GM12878 (cell line): ENCODE data around the gene MARCHF10. TPM values are rescaled to one million over a fixed set of nuclear protein-coding genes. Genes with fewer than 3 reads are reported as not detected.

Source experiments
- ATF7 ChIP-seq: fragments of 450-650 bp; IDR thresholded peaks from 2 replicates; pipeline ENCODE4 v1.6.1; 2016; ENCODE audit warnings: low read depth, mild to moderate bottlenecking
- CBX5 ChIP-seq: sonication (generic); IDR thresholded peaks from 2 replicates; pipeline ENCODE4 v1.6.1; 2016; ENCODE audit warnings: low read depth, moderate library complexity, mild to moderate bottlenecking, inconsistent platforms
- CHD1 ChIP-seq: IDR thresholded peaks from 2 replicates; pipeline ENCODE4 v1.6.1; 2012; ENCODE audit warnings: low read depth, low read length, improper control_type of control experiment
- DPF2 ChIP-seq: fragments of 450-650 bp; IDR thresholded peaks from 2 replicates; pipeline ENCODE4 v1.6.1; 2017; ENCODE audit warnings: mild to moderate bottlenecking
- NFYA ChIP-seq: IDR thresholded peaks from 2 replicates; pipeline ENCODE4 v1.6.1; 2011; ENCODE audit warnings: low read depth, mild to moderate bottlenecking, low read length, improper control_type of control experiment, borderline replicate concordance
- PAX8 ChIP-seq: fragments of 450-650 bp; IDR thresholded peaks from 2 replicates; pipeline ENCODE4 v1.6.1; 2017; ENCODE audit warnings: mild to moderate bottlenecking, moderate library complexity
- RAD21 ChIP-seq: IDR thresholded peaks from 2 replicates; pipeline ENCODE4 v1.6.1; 2011; ENCODE audit warnings: mild to moderate bottlenecking, low read depth, low read length, moderate library complexity; ENCODE audit not compliant: insufficient read depth
- RCOR1 ChIP-seq: conservative IDR thresholded peaks from 2 replicates; pipeline ENCODE4 v1.6.1; 2012; ENCODE audit warnings: low read depth, low read length, improper control_type of control experiment
- STAT3 ChIP-seq: IDR thresholded peaks from 2 replicates; pipeline ENCODE4 v1.6.1; 2011; ENCODE audit warnings: low read depth, low read length, improper control_type of control experiment
- WRNIP1 ChIP-seq: IDR thresholded peaks from 2 replicates; pipeline ENCODE4 v1.6.1; 2011; ENCODE audit warnings: low read depth, low read length, improper control_type of control experiment, borderline replicate concordance
- ZBED1 ChIP-seq: IDR thresholded peaks from 2 replicates; pipeline ENCODE4 v1.6.1; 2016; ENCODE audit warnings: borderline replicate concordance
- ZNF217 ChIP-seq: fragments of 450-650 bp; IDR thresholded peaks from 2 replicates; pipeline ENCODE4 v1.6.1; 2017; ENCODE audit warnings: antibody characterized with exemption, mild to moderate bottlenecking
- ZNF592 ChIP-seq: fragments of 450-650 bp; IDR thresholded peaks from 2 replicates; pipeline ENCODE4 v1.6.1; 2017; ENCODE audit warnings: mild to moderate bottlenecking, moderate library complexity
- polyA plus RNA-seq, 11 experiments: library from polyadenylated mRNA; depleted of rRNA in 4 of 11; unstranded in 6 of 11; stranded (reverse) in 5 of 11; fragments of >200 nt; fragmentation: Nextera tagmentation in 4 of 11; fragmentation: Illumina TruSeq in 1 of 11; extraction: Ambion mirVana in 4 of 11; extraction: Trizol in 1 of 11; gene quantifications; 1 replicate in 1 of 11; 2 replicates in 10 of 11; pipeline versions ENCODE4 v1.2.1 to v1.2.3, GENCODE V29; 2011 to 2016; ENCODE audit warnings: inconsistent platforms in 2 of 11, missing spikeins in 2 of 11, low read depth in 1 of 11
- total RNA-seq, 4 experiments: library from RNA; depleted of rRNA in 3 of 4; stranded (reverse); fragments of >200 nt in 3 of 4; fragmentation: Illumina TruSeq in 1 of 4; extraction: Trizol in 1 of 4; gene quantifications; 2 replicates each; pipeline versions ENCODE4 v1.2.1 to v1.2.3, GENCODE V29; 2013 to 2021
- TF ChIP-seq, protein P1 (sequence below), 3 experiments: IDR thresholded peaks in 2 of 3; conservative IDR thresholded peaks in 1 of 3; 2 replicates each; pipeline ENCODE4 v1.5.1; 2011; ENCODE audit warnings: low read depth in 3 of 3, low read length in 3 of 3, mild to moderate bottlenecking in 3 of 3, control low read depth in 2 of 3, moderate library complexity in 2 of 3, inconsistent platforms in 1 of 3, mixed read lengths in 1 of 3; ENCODE audit not compliant: control insufficient read depth in 2 of 3, insufficient read depth in 1 of 3; ENCODE audit errors: extremely low read depth in 1 of 3
- TF ChIP-seq, protein P2 (sequence below): fragments of 450-650 bp; formaldehyde crosslinking; IDR thresholded peaks from 2 replicates; pipeline ENCODE4 v1.5.0; 2022; ENCODE audit warnings: mild to moderate bottlenecking, missing genetic modification characterization
- TF ChIP-seq, protein P3 (sequence below): fragments of 450-650 bp; formaldehyde crosslinking; IDR thresholded peaks from 2 replicates; pipeline ENCODE4 v1.4.0; 2020; ENCODE audit warnings: mild to moderate bottlenecking, moderate library complexity

The MARCHF10 gene
- total and polyA plus RNA-seq, 10 of the 15 experiments (the other 5 are each of a cell fraction or from before 2014, with no cell fraction given), result 0.11 to 0.24 TPM; not detected in 8

DNA sequence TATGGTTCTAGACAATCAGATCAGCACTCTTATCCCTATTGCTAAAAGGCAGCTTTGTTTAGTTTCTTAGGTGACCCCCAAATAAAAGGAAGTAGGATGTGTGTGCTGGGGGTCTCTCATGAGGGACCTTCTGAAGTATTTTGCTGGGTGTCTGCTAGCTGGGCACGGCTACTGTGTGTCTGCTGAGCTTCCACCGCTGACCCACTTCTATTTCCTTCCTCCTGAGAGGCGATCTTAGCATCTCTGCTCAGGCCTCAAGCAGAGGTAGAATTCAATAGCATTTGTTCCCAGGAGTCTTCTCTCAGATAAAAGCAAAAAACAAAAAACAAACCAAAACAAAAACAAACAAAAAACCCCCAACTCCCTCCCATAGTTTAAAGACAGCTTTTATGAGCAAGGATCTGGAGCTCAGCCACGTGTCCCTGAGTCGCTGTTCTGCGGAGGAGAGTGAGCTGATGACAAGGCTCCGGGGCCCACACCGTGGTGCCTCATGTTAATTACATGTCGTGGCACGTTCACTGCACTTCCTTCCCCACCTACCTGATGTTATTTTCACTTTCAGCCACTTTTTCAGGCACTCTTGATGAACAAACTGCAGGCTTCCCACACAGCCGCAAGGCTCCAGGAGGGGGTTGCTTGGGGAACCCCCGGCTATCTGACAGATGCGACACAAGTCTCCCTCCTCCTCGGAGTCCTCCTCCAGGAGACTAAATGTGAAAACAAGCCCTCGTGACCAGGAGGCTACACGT, 83.5 kb downstream of the MARCHF10 start (continued):
- TF ChIP-seq DPF2 (peak; percentile 43; the same call in 1 of the 2 replicates), WRNIP1 (no peak), ATF7 (peak; percentile 55; the same call in 1 of the 2 replicates), ZBED1 (peak; percentile 91), CHD1 (no peak), RAD21 (0 out of 2 replicates have a peak, but pooled peaks have one; percentile 12), PAX8 (no peak), ZNF217 (no peak), ZNF592 (no peak), NFYA (no peak), CBX5 (peak; percentile 73; the same call in 1 of the 2 replicates), RCOR1 (no peak), STAT3 (peak; percentile 88; the same call in 1 of the 2 replicates)
- TF ChIP-seq, protein P1, sequence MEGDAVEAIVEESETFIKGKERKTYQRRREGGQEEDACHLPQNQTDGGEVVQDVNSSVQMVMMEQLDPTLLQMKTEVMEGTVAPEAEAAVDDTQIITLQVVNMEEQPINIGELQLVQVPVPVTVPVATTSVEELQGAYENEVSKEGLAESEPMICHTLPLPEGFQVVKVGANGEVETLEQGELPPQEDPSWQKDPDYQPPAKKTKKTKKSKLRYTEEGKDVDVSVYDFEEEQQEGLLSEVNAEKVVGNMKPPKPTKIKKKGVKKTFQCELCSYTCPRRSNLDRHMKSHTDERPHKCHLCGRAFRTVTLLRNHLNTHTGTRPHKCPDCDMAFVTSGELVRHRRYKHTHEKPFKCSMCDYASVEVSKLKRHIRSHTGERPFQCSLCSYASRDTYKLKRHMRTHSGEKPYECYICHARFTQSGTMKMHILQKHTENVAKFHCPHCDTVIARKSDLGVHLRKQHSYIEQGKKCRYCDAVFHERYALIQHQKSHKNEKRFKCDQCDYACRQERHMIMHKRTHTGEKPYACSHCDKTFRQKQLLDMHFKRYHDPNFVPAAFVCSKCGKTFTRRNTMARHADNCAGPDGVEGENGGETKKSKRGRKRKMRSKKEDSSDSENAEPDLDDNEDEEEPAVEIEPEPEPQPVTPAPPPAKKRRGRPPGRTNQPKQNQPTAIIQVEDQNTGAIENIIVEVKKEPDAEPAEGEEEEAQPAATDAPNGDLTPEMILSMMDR (IDR thresholded peaks at IDR 0.05 in 2 of 3, conservative IDR thresholded peaks at IDR 0.05 in 1 of 3; ENCODE audit: control insufficient read depth in 2 of 3, extremely low read depth in 1 of 3, insufficient read depth in 1 of 3, low read depth in 3 of 3, low read length in 3 of 3), result no peak
- TF ChIP-seq, protein P2, sequence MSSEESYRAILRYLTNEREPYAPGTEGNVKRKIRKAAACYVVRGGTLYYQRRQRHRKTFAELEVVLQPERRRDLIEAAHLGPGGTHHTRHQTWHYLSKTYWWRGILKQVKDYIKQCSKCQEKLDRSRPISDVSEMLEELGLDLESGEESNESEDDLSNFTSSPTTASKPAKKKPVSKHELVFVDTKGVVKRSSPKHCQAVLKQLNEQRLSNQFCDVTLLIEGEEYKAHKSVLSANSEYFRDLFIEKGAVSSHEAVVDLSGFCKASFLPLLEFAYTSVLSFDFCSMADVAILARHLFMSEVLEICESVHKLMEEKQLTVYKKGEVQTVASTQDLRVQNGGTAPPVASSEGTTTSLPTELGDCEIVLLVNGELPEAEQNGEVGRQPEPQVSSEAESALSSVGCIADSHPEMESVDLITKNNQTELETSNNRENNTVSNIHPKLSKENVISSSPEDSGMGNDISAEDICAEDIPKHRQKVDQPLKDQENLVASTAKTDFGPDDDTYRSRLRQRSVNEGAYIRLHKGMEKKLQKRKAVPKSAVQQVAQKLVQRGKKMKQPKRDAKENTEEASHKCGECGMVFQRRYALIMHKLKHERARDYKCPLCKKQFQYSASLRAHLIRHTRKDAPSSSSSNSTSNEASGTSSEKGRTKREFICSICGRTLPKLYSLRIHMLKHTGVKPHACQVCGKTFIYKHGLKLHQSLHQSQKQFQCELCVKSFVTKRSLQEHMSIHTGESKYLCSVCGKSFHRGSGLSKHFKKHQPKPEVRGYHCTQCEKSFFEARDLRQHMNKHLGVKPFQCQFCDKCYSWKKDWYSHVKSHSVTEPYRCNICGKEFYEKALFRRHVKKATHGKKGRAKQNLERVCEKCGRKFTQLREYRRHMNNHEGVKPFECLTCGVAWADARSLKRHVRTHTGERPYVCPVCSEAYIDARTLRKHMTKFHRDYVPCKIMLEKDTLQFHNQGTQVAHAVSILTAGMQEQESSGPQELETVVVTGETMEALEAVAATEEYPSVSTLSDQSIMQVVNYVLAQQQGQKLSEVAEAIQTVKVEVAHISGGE (CRISPR knock-in tag), result no peak
- TF ChIP-seq, protein P3, sequence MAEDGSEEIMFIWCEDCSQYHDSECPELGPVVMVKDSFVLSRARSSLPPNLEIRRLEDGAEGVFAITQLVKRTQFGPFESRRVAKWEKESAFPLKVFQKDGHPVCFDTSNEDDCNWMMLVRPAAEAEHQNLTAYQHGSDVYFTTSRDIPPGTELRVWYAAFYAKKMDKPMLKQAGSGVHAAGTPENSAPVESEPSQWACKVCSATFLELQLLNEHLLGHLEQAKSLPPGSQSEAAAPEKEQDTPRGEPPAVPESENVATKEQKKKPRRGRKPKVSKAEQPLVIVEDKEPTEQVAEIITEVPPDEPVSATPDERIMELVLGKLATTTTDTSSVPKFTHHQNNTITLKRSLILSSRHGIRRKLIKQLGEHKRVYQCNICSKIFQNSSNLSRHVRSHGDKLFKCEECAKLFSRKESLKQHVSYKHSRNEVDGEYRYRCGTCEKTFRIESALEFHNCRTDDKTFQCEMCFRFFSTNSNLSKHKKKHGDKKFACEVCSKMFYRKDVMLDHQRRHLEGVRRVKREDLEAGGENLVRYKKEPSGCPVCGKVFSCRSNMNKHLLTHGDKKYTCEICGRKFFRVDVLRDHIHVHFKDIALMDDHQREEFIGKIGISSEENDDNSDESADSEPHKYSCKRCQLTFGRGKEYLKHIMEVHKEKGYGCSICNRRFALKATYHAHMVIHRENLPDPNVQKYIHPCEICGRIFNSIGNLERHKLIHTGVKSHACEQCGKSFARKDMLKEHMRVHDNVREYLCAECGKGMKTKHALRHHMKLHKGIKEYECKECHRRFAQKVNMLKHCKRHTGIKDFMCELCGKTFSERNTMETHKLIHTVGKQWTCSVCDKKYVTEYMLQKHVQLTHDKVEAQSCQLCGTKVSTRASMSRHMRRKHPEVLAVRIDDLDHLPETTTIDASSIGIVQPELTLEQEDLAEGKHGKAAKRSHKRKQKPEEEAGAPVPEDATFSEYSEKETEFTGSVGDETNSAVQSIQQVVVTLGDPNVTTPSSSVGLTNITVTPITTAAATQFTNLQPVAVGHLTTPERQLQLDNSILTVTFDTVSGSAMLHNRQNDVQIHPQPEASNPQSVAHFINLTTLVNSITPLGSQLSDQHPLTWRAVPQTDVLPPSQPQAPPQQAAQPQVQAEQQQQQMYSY (CRISPR knock-in tag), result no peak
